PFSK-1 (cell line): ENCODE measurements around the gene WNT6.

Experiments used
- FOXP2 ChIP-seq: optimal IDR thresholded peaks from 2 replicates; pipeline ENCODE3; 2011; ENCODE audit warnings: borderline replicate concordance, control low read depth, inconsistent platforms; ENCODE audit not compliant: insufficient read depth; ENCODE audit errors: extremely low read length, extremely low read depth
- POLR2AphosphoS5 ChIP-seq: IDR thresholded peaks from 2 replicates; pipeline ENCODE4 v1.6.1; 2012; ENCODE audit warnings: low read depth, mild to moderate bottlenecking, control low read depth, low read length, moderate library complexity
- SIN3A ChIP-seq: IDR thresholded peaks from 2 replicates; pipeline ENCODE4 v1.6.1; 2012; ENCODE audit warnings: mild to moderate bottlenecking, low read length, moderate library complexity, borderline replicate concordance; ENCODE audit not compliant: insufficient read depth
- TAF1 ChIP-seq: IDR thresholded peaks from 2 replicates; pipeline ENCODE4 v1.6.1; 2012; ENCODE audit warnings: low read length, control low read depth, borderline replicate concordance; ENCODE audit not compliant: insufficient read depth
- TF ChIP-seq, protein P1 (sequence below), 2 experiments: IDR thresholded peaks; 2 replicates each; pipeline versions ENCODE4 v1.6.1 to v1.8.0; 2011 to 2012; ENCODE audit warnings: low read depth in 2 of 2, low read length in 2 of 2, control low read depth in 1 of 2, inconsistent platforms in 1 of 2, mild to moderate bottlenecking in 1 of 2, moderate library complexity in 1 of 2; ENCODE audit not compliant: insufficient read depth in 1 of 2

Gene WNT6

DNA sequence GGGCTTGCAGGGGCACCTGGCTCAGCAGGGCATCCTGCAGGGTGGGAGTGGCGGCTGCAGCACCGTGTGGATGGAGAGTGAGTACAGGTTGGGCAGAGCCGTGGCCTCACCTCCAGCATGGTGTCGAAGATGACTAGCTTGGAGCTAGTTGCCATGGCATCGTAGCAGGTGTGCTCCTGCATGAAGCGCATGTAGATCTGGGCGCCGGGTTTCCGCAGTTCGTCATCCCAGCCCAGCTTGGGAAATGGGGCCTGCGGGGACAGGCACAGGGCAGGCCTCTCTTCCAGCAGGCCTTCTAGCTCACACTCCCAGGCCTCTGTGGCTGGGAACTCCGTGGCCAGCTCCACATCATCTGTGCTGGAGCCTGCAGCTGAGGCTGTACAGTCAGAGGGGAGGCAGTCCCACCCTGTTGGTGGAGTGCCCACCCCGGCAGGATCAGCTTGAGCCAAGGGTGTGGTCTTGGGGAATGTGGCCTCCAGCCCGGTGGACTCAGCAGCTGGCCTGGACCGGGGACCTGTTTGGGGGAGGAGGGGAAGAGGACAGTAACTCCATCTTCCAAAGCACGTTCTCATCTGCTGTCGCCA is 29.6 kb upstream of the WNT6 start:
- TF ChIP-seq FOXP2 (no peak), TAF1 (no peak), POLR2AphosphoS5 (no peak), SIN3A (no peak)
- TF ChIP-seq, protein P1, sequence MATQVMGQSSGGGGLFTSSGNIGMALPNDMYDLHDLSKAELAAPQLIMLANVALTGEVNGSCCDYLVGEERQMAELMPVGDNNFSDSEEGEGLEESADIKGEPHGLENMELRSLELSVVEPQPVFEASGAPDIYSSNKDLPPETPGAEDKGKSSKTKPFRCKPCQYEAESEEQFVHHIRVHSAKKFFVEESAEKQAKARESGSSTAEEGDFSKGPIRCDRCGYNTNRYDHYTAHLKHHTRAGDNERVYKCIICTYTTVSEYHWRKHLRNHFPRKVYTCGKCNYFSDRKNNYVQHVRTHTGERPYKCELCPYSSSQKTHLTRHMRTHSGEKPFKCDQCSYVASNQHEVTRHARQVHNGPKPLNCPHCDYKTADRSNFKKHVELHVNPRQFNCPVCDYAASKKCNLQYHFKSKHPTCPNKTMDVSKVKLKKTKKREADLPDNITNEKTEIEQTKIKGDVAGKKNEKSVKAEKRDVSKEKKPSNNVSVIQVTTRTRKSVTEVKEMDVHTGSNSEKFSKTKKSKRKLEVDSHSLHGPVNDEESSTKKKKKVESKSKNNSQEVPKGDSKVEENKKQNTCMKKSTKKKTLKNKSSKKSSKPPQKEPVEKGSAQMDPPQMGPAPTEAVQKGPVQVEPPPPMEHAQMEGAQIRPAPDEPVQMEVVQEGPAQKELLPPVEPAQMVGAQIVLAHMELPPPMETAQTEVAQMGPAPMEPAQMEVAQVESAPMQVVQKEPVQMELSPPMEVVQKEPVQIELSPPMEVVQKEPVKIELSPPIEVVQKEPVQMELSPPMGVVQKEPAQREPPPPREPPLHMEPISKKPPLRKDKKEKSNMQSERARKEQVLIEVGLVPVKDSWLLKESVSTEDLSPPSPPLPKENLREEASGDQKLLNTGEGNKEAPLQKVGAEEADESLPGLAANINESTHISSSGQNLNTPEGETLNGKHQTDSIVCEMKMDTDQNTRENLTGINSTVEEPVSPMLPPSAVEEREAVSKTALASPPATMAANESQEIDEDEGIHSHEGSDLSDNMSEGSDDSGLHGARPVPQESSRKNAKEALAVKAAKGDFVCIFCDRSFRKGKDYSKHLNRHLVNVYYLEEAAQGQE (IDR thresholded peaks at IDR 0.05; ENCODE audit: insufficient read depth in 1 of 2, low read depth in 2 of 2, low read length in 2 of 2), result no peak

DNA sequence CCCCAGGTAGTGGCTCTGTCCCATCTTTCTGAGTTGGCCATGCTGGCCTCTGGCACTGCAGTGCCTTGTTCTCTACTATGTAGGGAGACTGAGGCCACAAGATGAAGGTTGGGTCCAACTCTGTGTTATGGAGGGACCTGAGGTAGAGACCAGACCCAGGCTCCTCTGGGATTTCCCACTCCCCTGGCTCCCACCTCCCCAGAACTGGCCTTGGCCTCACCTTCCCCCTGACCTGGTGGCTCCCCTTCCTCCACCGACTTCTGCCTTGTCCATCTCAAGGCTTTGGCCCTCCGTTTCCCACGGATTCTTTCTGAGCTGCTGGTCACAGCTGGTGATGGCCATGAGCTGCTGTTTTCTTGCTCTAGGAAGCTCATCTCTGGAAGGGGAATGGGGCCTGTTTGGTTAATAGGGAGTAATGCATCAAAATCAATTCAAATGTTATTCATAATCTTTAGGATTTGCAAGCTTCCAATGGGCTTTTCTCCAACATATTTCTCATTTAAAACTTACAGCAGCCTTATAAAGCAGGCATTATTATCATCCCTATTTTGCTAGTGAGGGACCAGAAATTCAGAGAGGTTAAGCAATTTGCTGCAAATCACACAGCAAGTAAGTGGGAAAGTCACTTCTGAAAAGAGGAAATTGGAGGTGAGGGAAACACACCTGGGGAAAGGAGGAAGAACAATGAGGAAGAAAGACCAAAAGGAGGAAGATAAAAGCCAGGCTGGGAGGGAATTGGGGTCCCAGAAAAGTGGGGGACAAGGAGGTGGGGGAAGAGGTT is 28.9 kb upstream of the WNT6 start:
- no peak for TF ChIP-seq POLR2AphosphoS5

DNA sequence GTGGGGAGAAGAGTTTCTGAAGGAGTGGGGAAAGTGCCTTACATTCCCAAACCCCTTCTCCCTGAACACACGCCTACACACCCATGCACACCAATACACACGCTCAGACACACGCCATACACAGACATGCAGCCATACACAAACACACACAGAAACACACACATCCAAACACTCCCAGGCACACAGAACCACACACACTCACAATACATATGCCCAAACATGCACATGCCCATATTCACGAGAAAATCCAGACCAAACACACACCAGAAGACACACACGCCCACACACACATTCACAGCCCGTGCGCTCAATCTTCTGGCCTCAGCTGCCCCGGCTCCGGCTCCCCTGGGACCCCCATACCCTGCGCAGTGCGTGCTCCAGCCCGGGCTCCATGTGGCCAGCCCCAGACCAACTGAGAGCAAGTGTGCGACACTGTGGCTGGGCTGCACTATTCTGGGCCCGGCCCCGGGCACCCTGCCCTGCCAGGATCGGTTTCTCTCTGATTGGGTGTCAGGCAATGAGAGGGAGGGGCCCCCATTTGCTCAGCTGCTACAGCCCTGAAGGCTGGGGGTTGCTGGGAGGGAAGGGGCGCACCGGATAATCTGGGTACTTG is 28.1 kb upstream of the WNT6 start, which contains the start of gene PRKAG3:
Gene PRKAG3 (minus strand): TSS at position 426 of the 613 bp plus-strand sequence.
- TF ChIP-seq SIN3A (no peak), POLR2AphosphoS5 (no peak), FOXP2 (no peak), TAF1 (no peak)
- TF ChIP-seq, protein P1 (IDR thresholded peaks at IDR 0.05; ENCODE audit: insufficient read depth in 1 of 2, low read depth in 2 of 2, low read length in 2 of 2), result no peak

DNA sequence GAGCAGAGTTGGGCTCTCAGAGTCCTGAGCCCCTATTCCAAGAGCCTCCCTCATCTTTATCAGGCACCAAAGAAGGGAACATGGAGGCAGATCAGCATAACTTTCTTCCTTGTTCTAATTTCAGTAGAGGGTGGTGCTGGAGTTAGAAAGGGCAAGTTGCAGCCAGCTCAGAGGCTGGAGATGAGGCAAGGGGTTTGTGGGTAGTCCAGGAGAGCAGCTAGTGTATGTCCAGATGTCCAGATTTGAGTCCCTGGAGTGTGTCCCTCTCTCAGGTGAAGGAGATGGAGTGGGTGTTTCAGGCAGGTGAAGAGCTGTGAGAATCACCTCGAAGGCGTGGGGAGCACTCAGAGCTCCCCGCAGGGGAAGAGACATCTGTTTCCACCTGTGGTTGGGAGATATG is 27.5 kb upstream of the WNT6 start:
- TF ChIP-seq TAF1 (no peak), POLR2AphosphoS5 (no peak), SIN3A (no peak), FOXP2 (no peak)
- TF ChIP-seq, protein P1 (IDR thresholded peaks at IDR 0.05; ENCODE audit: insufficient read depth in 1 of 2, low read depth in 2 of 2, low read length in 2 of 2), result no peak

GRCh38 chr2:218832520-218832919 is 27.1 kb upstream of the WNT6 start:
- TF ChIP-seq, protein P1 (IDR thresholded peaks at IDR 0.05; ENCODE audit: insufficient read depth in 1 of 2, low read depth in 2 of 2, low read length in 2 of 2), result no peak
- TF ChIP-seq SIN3A (no peak), TAF1 (no peak), POLR2AphosphoS5 (no peak)
